Subcutaneous abdominal adipose tissue (tissue), 5 donors: Measurements from ENCODE around the gene DOCK1.

Experiments used
- H3K27ac ChIP-seq: one replicate; pipeline ENCODE4 v1.7.0; 2013; ENCODE audit warnings: low read depth, mild to moderate bottlenecking, inconsistent platforms, low read length, moderate library complexity
- H3K27me3 ChIP-seq, 5 donors: one replicate each; pipeline ENCODE4 v1.7.0; 2013; ENCODE audit warnings: low read length in 5 of 5, inconsistent platforms in 1 of 5; ENCODE audit not compliant: control insufficient read depth in 5 of 5, insufficient read depth in 4 of 5
- H3K36me3 ChIP-seq, 5 donors: one replicate each; pipeline ENCODE4 v1.7.0; 2013; ENCODE audit warnings: low read length in 5 of 5; ENCODE audit not compliant: control insufficient read depth in 5 of 5, insufficient read depth in 5 of 5
- H3K4me1 ChIP-seq, 5 donors: one replicate each; pipeline ENCODE4 v1.7.0; 2013; ENCODE audit warnings: low read length in 5 of 5, mild to moderate bottlenecking in 3 of 5, moderate library complexity in 1 of 5; ENCODE audit not compliant: control insufficient read depth in 5 of 5, insufficient read depth in 5 of 5
- H3K4me3 ChIP-seq, 5 donors: one replicate each; pipeline ENCODE4 v1.7.0; 2013; ENCODE audit warnings: low read length in 5 of 5, low read depth in 1 of 5
- H3K9ac ChIP-seq, 5 donors: one replicate each; pipeline ENCODE4 v1.7.0; 2013; ENCODE audit warnings: low read length in 5 of 5, mild to moderate bottlenecking in 4 of 5, moderate library complexity in 3 of 5
- H3K9me3 ChIP-seq, 5 donors: one replicate each; pipeline ENCODE4 v1.7.0; 2013; ENCODE audit warnings: low read length in 5 of 5; ENCODE audit not compliant: control insufficient read depth in 5 of 5
- donor health status: healthy.
- donor health status: healthy.
- donor health status: healthy.
- donor health status: healthy.
- donor health status: healthy.

Gene DOCK1

DNA sequence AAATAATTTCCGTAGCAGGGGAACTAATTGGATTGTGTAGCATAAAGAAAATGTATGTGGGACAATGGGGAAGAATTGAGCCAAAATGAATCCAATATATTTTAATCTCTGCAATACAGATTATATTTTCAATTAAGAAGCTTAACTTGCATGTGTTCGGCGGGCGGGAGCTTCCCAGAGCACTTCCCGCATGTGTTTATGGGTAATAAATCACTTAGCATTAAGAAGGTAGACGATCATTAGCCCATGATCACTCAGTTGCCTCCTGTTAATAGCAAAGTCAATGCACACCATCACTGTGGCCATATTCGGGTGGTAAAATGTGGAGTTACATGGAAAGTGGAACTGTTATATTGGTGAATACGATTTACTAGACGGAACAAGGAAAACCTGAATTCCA lies 414.0 kb downstream of the DOCK1 start:
- no peak overlapping the region for H3K9ac ChIP-seq
- peaks cover 0 to 2% (median 0%) of the 10 kb centered on the region in 5 donors for H3K36me3 ChIP-seq
- no peak overlapping the region for H3K27ac ChIP-seq
- H3K9me3 ChIP-seq: no peaks in the 10 kb centered on the region
- no peak overlapping the region for H3K4me3 ChIP-seq
- peaks cover 3 to 17% (median 8%) of the 10 kb centered on the region in 5 donors for H3K4me1 ChIP-seq
- no peaks in the 10 kb centered on the region for H3K27me3 ChIP-seq

DNA sequence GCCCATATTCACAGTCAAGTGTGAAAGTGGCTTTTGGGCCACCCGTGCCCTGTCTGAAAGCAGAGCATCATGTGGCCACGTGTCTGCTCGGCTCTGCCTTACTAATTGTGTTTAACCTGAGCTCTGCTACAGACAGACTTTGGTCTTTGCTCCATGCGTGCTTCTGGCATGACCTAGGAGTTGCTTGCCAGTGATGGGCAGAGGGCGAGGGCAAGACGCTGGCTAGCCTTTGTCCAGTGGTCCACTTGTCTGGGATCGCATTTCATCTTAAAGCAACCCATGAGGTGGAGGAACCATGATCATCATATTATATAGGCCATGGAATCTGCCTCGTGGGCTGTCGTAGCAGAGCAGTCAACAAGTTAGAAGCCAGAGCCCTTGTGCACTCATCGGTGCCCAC lies 414.5 kb downstream of the DOCK1 start:
- no peak overlapping the region for H3K4me3 ChIP-seq
- H3K4me1 ChIP-seq: peaks cover 3 to 13% (median 8%) of the 10 kb centered on the region in 5 donors
- H3K9ac ChIP-seq: no peak overlapping the region
- H3K36me3 ChIP-seq: peaks cover 0 to 2% (median 0%) of the 10 kb centered on the region in 5 donors
- H3K27me3 ChIP-seq: no peaks in the 10 kb centered on the region
- peak overlapping the region; percentile 17 for H3K27ac ChIP-seq
- no peaks in the 10 kb centered on the region for H3K9me3 ChIP-seq

DNA sequence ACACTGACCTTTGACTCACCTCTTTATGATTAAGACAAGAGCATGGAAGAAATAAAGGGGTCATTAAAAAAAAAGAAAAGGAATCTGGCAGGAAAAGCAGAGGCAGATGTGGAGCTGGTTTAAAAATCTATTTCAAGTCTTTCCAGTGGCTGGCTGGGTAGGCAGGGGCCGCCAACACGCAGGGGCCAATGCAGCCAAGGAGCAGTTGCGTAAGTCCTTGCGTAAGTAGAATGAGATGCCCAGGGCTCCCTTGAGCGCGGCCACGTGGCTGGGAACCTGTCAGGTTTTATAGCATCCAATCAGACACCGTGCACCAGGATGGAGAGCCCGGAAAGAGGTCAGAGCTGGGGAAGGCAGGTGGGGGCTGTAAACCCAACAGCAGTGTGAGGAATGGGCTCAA lies 414.9 kb downstream of the DOCK1 start:
- Histone ChIP-seq H3K27ac (peak overlapping the region; percentile 17), H3K4me1 (peaks cover 3 to 8% (median 8%) of the 10 kb centered on the region in 5 donors), H3K36me3 (peaks cover 0 to 2% (median 0%) of the 10 kb centered on the region in 5 donors), H3K4me3 (no peak overlapping the region), H3K9ac (no peak overlapping the region), H3K9me3 (no peaks in the 10 kb centered on the region), H3K27me3 (no peaks in the 10 kb centered on the region)

DNA sequence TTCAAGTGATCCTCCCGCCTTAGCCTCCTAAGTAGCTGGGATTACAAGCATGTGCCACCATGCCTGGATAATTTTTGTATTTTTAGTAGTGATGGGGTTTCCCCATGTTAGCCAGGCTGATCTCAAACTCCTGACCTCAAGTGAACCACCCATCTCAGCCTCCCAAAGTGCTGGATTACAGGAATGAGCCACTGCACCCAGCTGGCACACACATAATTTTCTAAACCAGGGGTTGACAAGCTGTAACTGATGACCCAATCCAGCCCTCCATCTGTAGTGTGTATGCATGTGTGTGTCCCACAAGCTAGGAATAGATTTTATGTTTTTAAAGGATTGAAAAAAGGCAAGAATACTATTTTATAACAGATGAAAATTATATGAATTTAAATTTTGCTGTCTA lies 417.1 kb downstream of the DOCK1 start:
- H3K9me3 ChIP-seq: no peaks in the 10 kb centered on the region
- peaks cover 3 to 8% (median 7%) of the 10 kb centered on the region in 5 donors for H3K4me1 ChIP-seq
- H3K36me3 ChIP-seq: peaks cover 0 to 2% (median 0%) of the 10 kb centered on the region in 5 donors
- H3K9ac ChIP-seq: no peak overlapping the region
- H3K27ac ChIP-seq: no peak overlapping the region
- H3K27me3 ChIP-seq: no peaks in the 10 kb centered on the region
- H3K4me3 ChIP-seq: no peak overlapping the region

DNA sequence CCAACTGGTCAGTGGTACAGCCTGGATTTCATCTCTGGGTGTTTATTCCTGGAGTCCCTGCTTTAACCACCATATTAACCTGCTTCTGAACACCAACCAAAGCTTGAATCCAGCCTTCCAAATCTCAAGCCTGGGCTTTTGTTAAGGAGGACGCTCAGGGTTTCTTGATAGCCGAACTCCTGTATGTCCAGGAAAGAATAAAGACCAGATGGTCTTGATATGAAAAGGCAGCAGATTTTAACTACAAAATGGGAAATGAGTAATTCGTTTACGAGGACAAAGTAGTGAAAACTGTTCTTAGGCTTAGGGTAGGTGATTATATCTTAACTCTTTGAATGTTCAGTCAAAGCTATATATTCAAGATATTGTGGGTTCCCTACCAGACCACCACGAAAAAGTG lies 420.3 kb downstream of the DOCK1 start:
- no peak overlapping the region for H3K4me3 ChIP-seq
- H3K4me1 ChIP-seq: no peaks in the 10 kb centered on the region
- H3K36me3 ChIP-seq: peaks cover 0 to 2% (median 0%) of the 10 kb centered on the region in 5 donors
- no peaks in the 10 kb centered on the region for H3K9me3 ChIP-seq
- no peak overlapping the region for H3K9ac ChIP-seq
- H3K27me3 ChIP-seq: no peaks in the 10 kb centered on the region
- H3K27ac ChIP-seq: no peak overlapping the region

DNA sequence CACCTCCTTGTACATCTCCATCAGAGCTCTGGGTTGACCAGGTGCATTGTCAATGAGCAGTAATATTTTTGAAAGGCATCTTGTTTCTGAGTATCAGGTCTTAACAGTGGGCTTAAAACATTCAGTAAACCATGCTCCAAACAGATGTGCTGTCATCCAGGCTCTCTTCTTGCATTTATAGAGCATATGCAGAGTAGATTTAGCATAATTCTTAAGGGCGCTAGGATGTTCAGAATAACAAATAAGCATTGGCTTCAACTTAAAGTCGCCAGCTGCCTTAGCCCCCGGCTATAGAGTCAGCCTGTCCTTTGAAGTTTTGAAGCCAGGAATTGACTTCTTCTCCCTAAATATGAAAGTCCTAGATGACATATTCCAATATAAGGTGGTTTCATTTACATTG lies 421.7 kb downstream of the DOCK1 start:
- Histone ChIP-seq H3K27ac (no peak overlapping the region), H3K9ac (no peak overlapping the region), H3K9me3 (no peaks in the 10 kb centered on the region), H3K27me3 (no peaks in the 10 kb centered on the region), H3K36me3 (peaks cover 0 to 2% (median 0%) of the 10 kb centered on the region in 5 donors), H3K4me1 (no peaks in the 10 kb centered on the region), H3K4me3 (no peak overlapping the region)

DNA sequence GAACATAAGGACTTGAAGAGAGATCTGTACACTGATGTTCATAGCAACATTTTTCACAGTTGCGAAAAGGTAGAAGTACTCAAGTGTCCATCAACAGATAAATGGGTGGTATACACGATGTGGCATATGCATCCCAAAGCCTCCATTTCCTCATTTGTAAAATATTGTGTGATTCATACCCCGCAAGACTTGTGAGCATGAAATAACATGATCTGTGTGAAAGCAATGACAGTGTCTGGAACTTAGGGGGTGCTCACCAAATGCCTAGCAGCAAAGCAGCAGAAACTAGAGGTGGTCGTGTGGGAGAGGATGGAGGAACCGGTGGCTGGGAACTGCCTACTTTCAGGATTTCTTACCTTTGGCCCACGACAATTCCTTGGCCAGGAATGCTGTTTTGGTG lies 426.5 kb downstream of the DOCK1 start:
- Histone ChIP-seq H3K4me3 (no peak overlapping the region), H3K27ac (no peak overlapping the region), H3K9ac (no peak overlapping the region), H3K27me3 (no peaks in the 10 kb centered on the region), H3K9me3 (no peaks in the 10 kb centered on the region), H3K4me1 (no peaks in the 10 kb centered on the region), H3K36me3 (no peaks in the 10 kb centered on the region)

DNA sequence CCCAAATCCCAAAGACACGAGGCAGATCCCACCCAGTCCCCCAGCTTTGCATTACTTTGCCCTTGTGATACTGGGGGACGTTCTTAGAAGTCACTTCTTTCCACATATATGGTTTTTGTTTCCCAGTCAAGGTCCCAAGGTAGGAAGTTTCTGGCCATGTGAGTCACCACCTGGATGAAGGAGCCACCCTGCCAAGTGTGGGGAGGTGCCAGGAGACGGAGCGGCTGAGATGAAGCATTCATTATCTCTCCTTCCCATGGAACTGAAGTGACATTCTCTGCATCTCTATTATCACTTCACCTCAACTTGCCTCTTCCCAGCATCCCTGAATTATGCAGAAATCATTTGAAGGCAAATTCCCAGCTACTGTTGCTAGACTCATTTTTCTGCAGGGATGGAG lies 427.4 kb downstream of the DOCK1 start:
- H3K9me3 ChIP-seq: no peaks in the 10 kb centered on the region
- H3K27ac ChIP-seq: no peak overlapping the region
- H3K27me3 ChIP-seq: no peaks in the 10 kb centered on the region
- no peak overlapping the region for H3K9ac ChIP-seq
- H3K4me1 ChIP-seq: peaks cover 0 to 7% (median 4%) of the 10 kb centered on the region in 5 donors
- H3K36me3 ChIP-seq: no peaks in the 10 kb centered on the region
- no peak overlapping the region for H3K4me3 ChIP-seq

DNA sequence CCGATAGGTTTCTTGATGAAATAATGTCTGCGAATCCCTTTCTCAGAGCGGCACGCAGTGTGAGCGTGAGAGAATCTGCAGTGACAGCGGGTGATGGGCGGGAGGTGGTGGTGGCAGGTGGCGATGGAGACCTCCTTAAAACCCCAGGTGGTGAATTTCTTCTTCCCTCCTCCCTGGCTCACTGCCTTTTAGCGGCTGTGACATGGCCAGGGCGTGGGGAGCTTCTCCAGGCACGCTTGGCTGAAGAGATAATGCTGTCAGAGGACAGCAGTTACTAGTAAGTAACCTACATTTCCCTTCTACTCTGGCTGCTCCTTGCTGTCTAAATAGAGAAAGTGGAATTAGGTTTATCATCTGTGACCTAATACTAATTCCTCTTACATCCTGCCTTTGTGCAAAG lies 432.6 kb downstream of the DOCK1 start:
- H3K27me3 ChIP-seq: no peaks in the 10 kb centered on the region
- peaks cover 0 to 5% (median 4%) of the 10 kb centered on the region in 5 donors for H3K36me3 ChIP-seq
- no peaks in the 10 kb centered on the region for H3K9me3 ChIP-seq
- peaks cover 0 to 27% (median 22%) of the 10 kb centered on the region in 5 donors for H3K4me1 ChIP-seq
- H3K9ac ChIP-seq: no peak overlapping the region
- no peak overlapping the region for H3K27ac ChIP-seq
- peak overlapping the region in 1 of 5 donors; percentile 2 for H3K4me3 ChIP-seq

DNA sequence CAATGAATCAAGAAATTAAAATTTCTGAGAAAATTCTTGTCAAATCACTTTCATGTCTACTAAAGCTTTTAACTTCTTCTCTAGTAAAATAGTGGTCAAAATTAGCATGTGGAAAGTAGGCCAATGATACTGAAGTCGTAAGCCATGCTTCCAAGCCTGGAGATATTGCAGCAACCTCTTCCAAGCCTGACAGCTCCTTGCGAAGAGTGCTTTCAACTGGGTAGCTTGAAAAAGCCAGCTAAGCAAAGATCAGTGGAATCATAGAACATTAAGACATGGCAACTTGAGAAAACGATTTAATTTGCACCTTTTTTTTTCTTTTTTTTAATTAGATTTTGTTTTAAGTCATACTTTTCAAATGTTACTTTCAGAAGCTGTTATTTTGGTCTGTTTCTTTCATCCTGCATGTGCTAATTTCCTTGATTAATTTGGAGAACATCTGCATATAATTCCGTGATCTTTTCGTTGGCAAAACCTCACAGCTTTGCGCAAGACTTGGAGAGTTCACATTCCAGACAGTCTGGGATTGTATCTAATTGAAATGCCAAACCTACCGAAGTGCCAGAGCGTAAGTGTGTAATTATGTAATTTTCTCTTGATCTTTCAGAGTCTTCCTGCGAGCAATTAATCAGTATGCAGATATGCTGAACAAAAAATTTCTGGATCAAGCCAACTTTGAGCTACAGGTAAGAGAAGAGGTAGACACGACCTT lies 433.3 kb downstream of the DOCK1 start:
- H3K36me3 ChIP-seq: peaks cover 0 to 5% (median 4%) of the 10 kb centered on the region in 5 donors
- no peak overlapping the region for H3K4me3 ChIP-seq
- H3K9ac ChIP-seq: no peak overlapping the region
- H3K27ac ChIP-seq: peak overlapping the region; percentile 25
- H3K4me1 ChIP-seq: peaks cover 0 to 32% (median 22%) of the 10 kb centered on the region in 5 donors
- H3K9me3 ChIP-seq: no peaks in the 10 kb centered on the region
- no peaks in the 10 kb centered on the region for H3K27me3 ChIP-seq
